ENCODE measurements around the gene CELF5. TPM values are rescaled to one million over a fixed set of nuclear protein-coding genes. Genes with fewer than 3 reads are reported as not detected.

Gene CELF5
- total and polyA plus RNA-seq, 9 of the 15 experiments (the other 6 are each of a cell fraction or from before 2014, with no cell fraction given), result 0.01 to 0.56 (median 0.22) TPM

- Histone ChIP-seq H4K20me1 (replicated peaks; ENCODE audit: control insufficient read depth, insufficient read depth, low read length) (peaks cover 4% of the 10 kb centered on the region; the same call in 1 of the 2 replicates), H3K9me3 (replicated peaks; ENCODE audit: control insufficient read depth, insufficient read depth, low read depth, low read length) (no peaks in the 10 kb centered on the region), H3K9ac (ENCODE audit: insufficient read depth in 1 of 2, low read depth in 2 of 2, low read length in 2 of 2) (peak overlapping the region in 1 of 2 experiments; percentile 78; a peak in 1 of 4 replicates), H3K4me3 (no peak overlapping the region), H3K27me3 (ENCODE audit: control insufficient read depth in 2 of 2, insufficient read depth in 2 of 2, low read length in 2 of 2) (peaks cover 12 to 26% of the 10 kb centered on the region in 2 experiments), H3K4me2 (ENCODE audit: insufficient read depth, low read length) (no peak overlapping the region), H3K9me1 (ENCODE audit: control insufficient read depth, insufficient read depth, low read length) (no peaks in the 10 kb centered on the region), H3K4me1 (replicated peaks in 1 of 2; ENCODE audit: control insufficient read depth in 2 of 2, insufficient read depth in 2 of 2, low read length in 2 of 2) (peaks cover 0 to 19% of the 10 kb centered on the region in 2 experiments; a peak in 3 of 5 replicates), H3K27ac (ENCODE audit: extremely low read depth, low read depth, low read length) (no peak overlapping the region), H3K36me3 (ENCODE audit: control insufficient read depth, insufficient read depth, low read length) (no peaks in the 10 kb centered on the region), H3K79me2 (ENCODE audit: control insufficient read depth, insufficient read depth, low read length) (no peaks in the 10 kb centered on the region), H2AFZ (ENCODE audit: low read depth, low read length) (no peak overlapping the region)
- FAIRE-seq, result no peak
- in situ Hi-C loops (cut with MboI), result loop anchor here (10.0 kb wide), 1 partner anchor 412 kb away; the partner anchor contains the start of genes PIP5K1C and TJP3
- 2% methylated on average over 13 of the region's 23 CpGs for WGBS (ENCODE audit: insufficient coverage, low coverage, missing lambda C conversion rate)
- no peak; the same call in 1 of the 3 replicates for ATAC-seq
- BruUV-seq (replicated peaks), result no TSS peak
- ChIA-PET POLR2A (interaction anchor here (1.0 kb wide), 1 partner anchor 715 kb away, joined by 3 read pairs; no protein-coding TSS in a partner anchor), CTCF (ENCODE audit: low intra/inter-chr PET ratio) (no interaction called here)
- TF ChIP-seq, protein P1, sequence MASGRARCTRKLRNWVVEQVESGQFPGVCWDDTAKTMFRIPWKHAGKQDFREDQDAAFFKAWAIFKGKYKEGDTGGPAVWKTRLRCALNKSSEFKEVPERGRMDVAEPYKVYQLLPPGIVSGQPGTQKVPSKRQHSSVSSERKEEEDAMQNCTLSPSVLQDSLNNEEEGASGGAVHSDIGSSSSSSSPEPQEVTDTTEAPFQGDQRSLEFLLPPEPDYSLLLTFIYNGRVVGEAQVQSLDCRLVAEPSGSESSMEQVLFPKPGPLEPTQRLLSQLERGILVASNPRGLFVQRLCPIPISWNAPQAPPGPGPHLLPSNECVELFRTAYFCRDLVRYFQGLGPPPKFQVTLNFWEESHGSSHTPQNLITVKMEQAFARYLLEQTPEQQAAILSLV (tag; IDR thresholded peaks at IDR 0.05), result no peak
- TF ChIP-seq RBM25 (IDR thresholded peaks at IDR 0.05; ENCODE audit: low read depth, low read length, severe bottlenecking), result peak; percentile 13
- no peak for DNase-seq (ENCODE audit: extremely low read depth in 1 of 4, low spot score in 3 of 4)
- intact Hi-C loops (cut with micrococcal nuclease), result no loop called here
Observed at GRCh38 chr19:3292958-3293529, 68.6 kb downstream of the CELF5 start.

- POLR2A ChIA-PET, result interaction anchor here (1.0 kb wide), 1 partner anchor 716 kb away, joined by 3 read pairs; no protein-coding TSS in a partner anchor
- no TSS peak for BruUV-seq (replicated peaks)
Observed at GRCh38 chr19:3293560-3293959, 69.1 kb downstream of the CELF5 start.

More at GRCh38 chr19:3293560-3293959, 69.1 kb downstream of the CELF5 start:
- H3K79me2 ChIP-seq (ENCODE audit: control insufficient read depth, insufficient read depth, low read length), result no peaks in the 10 kb centered on the region
- H3K9ac ChIP-seq (ENCODE audit: insufficient read depth in 1 of 2, low read depth in 2 of 2, low read length in 2 of 2), result no peak overlapping the region
- ATAC-seq (no peak), FAIRE-seq (no peak), DNase-seq (ENCODE audit: extremely low read depth in 1 of 4, low spot score in 3 of 4) (no peak)
- no peaks in the 10 kb centered on the region for H3K9me3 ChIP-seq (replicated peaks; ENCODE audit: control insufficient read depth, insufficient read depth, low read depth, low read length)
- H2AFZ ChIP-seq (ENCODE audit: low read depth, low read length), result no peak overlapping the region
- H3K36me3 ChIP-seq (ENCODE audit: control insufficient read depth, insufficient read depth, low read length), result no peaks in the 10 kb centered on the region
- intact Hi-C loops (cut with micrococcal nuclease), result no loop called here
- no peak overlapping the region for H3K27ac ChIP-seq (ENCODE audit: extremely low read depth, low read depth, low read length)
- no peak for TF ChIP-seq CBX2 (IDR thresholded peaks at IDR 0.05; ENCODE audit: insufficient read depth, low read length, poor library complexity, severe bottlenecking)
- no peak for TF ChIP-seq NCOA4 (IDR thresholded peaks at IDR 0.05; ENCODE audit: partially characterized antibody)
- no peak for TF ChIP-seq DDX20 (tag; IDR thresholded peaks at IDR 0.05; ENCODE audit: low read depth)
- no peak for TF ChIP-seq SMARCA4 (IDR thresholded peaks at IDR 0.05)
- no peak for TF ChIP-seq JUND (IDR thresholded peaks at IDR 0.05; ENCODE audit: borderline replicate concordance, low read depth, low read length)
- no peak for TF ChIP-seq JUND (tag; IDR thresholded peaks at IDR 0.05; ENCODE audit: borderline replicate concordance, low read depth, low read length)
- no peak for TF ChIP-seq ZNF561 (CRISPR knock-in tag; conservative IDR thresholded peaks at IDR 0.05)
- no peak for TF ChIP-seq ZNF551 (CRISPR knock-in tag; IDR thresholded peaks at IDR 0.05)
- no peak for TF ChIP-seq KDM2B (CRISPR knock-in tag; IDR thresholded peaks at IDR 0.05)
- no peak overlapping the region for H3K4me2 ChIP-seq (ENCODE audit: insufficient read depth, low read length)
- peaks cover 4% of the 10 kb centered on the region; the same call in 1 of the 2 replicates for H4K20me1 ChIP-seq (replicated peaks; ENCODE audit: control insufficient read depth, insufficient read depth, low read length)
- no peaks in the 10 kb centered on the region for H3K9me1 ChIP-seq (ENCODE audit: control insufficient read depth, insufficient read depth, low read length)
- H3K4me1 ChIP-seq (replicated peaks in 1 of 2; ENCODE audit: control insufficient read depth in 2 of 2, insufficient read depth in 2 of 2, low read length in 2 of 2), result peaks cover 0 to 18% of the 10 kb centered on the region in 2 experiments; a peak in 3 of 5 replicates
- 5% methylated on average over 7 of the region's 9 CpGs for WGBS (ENCODE audit: insufficient coverage, low coverage, missing lambda C conversion rate)
- no peak overlapping the region for H3K4me3 ChIP-seq
- H3K27me3 ChIP-seq (ENCODE audit: control insufficient read depth in 2 of 2, insufficient read depth in 2 of 2, low read length in 2 of 2), result peaks cover 12 to 26% of the 10 kb centered on the region in 2 experiments
- CTCF ChIA-PET (ENCODE audit: low intra/inter-chr PET ratio), result no interaction called here
- in situ Hi-C loops (cut with MboI), result loop anchor here (10.0 kb wide), 1 partner anchor 411 kb away; the partner anchor contains the start of genes PIP5K1C and TJP3

Measured in K562 (cell line).